Chondrocyte (in vitro differentiated cells): ENCODE data around the gene TPCN1. TPM values are rescaled to one million over a fixed set of nuclear protein-coding genes. Genes with fewer than 3 reads are reported as not detected.

Experiments
- DNase-seq: peaks from one replicate; pipeline ENCODE4 v3.0.0; 2021; ENCODE audit warnings: mixed read lengths, low spot score
- H3K27ac Mint-ChIP-seq: one replicate; pipeline ENCODE4 v1.8.0; 2021; ENCODE audit warnings: mild to moderate bottlenecking, moderate library complexity, mixed read lengths; ENCODE audit not compliant: unreplicated experiment
- H3K27me3 Mint-ChIP-seq: 2 replicates; pipeline ENCODE4 v1.8.0; 2021; ENCODE audit warnings: low read depth, mixed read lengths
- H3K36me3 Mint-ChIP-seq: 2 replicates; pipeline ENCODE4 v1.8.0; 2021; ENCODE audit warnings: low read depth, mixed read lengths
- H3K4me1 Mint-ChIP-seq: 2 replicates; pipeline ENCODE4 v1.8.0; 2021; ENCODE audit warnings: low read depth, mild to moderate bottlenecking, mixed read lengths
- H3K4me3 Mint-ChIP-seq: one replicate; pipeline ENCODE4 v1.8.0; 2021; ENCODE audit warnings: mild to moderate bottlenecking, moderate library complexity, mixed read lengths; ENCODE audit not compliant: unreplicated experiment
- H3K9me3 Mint-ChIP-seq: 2 replicates; pipeline ENCODE4 v1.8.0; 2021; ENCODE audit warnings: low read depth, mixed read lengths
- CTCF ChIP-seq: fragments of 200-600 bp; sonication (generic); IDR thresholded peaks from 2 replicates; pipeline ENCODE4 v1.5.0; 2021; ENCODE audit warnings: antibody characterized with exemption, mild to moderate bottlenecking, moderate library complexity
- total RNA-seq: library from RNA; stranded (reverse); gene quantifications from 3 replicates; pipeline ENCODE4 v1.2.1, GENCODE V29; 2021

TPCN1 gene
- total RNA-seq, 1 donor from 2014 or later: 35.9 TPM

GRCh38 chr12:113293100-113293499, 71.8 kb downstream of the TPCN1 start:
- H3K4me1 Mint-ChIP-seq: peaks cover 12% of the 10 kb centered on the region
- H3K36me3 Mint-ChIP-seq: peaks cover 16% of the 10 kb centered on the region
- no peaks in the 10 kb centered on the region for H3K9me3 Mint-ChIP-seq
- no peaks in the 10 kb centered on the region for H3K27me3 Mint-ChIP-seq
- no peak overlapping the region for H3K27ac Mint-ChIP-seq
- no peak for DNase-seq
- H3K4me3 Mint-ChIP-seq: no peak overlapping the region
- no peak for TF ChIP-seq CTCF

- Mint-ChIP-seq H3K36me3 (peaks cover 13% of the 10 kb centered on the region), H3K4me3 (no peak overlapping the region), H3K27ac (no peak overlapping the region), H3K4me1 (peaks cover 26% of the 10 kb centered on the region), H3K27me3 (no peaks in the 10 kb centered on the region), H3K9me3 (no peaks in the 10 kb centered on the region)
- no peak for TF ChIP-seq CTCF
- DNase-seq: no peak
Observed at GRCh38 chr12:113295886-113296556, 74.8 kb downstream of the TPCN1 start.

GRCh38 chr12:113296557-113297213, 75.4 kb downstream of the TPCN1 start:
- Mint-ChIP-seq H3K4me3 (no peak overlapping the region), H3K9me3 (no peaks in the 10 kb centered on the region), H3K36me3 (peaks cover 10% of the 10 kb centered on the region), H3K27me3 (no peaks in the 10 kb centered on the region), H3K27ac (no peak overlapping the region), H3K4me1 (peaks cover 26% of the 10 kb centered on the region)
- DNase-seq: no peak
- TF ChIP-seq CTCF: no peak

- Mint-ChIP-seq H3K9me3 (no peaks in the 10 kb centered on the region), H3K27ac (no peak overlapping the region), H3K27me3 (no peaks in the 10 kb centered on the region), H3K4me1 (peaks cover 23% of the 10 kb centered on the region), H3K4me3 (no peak overlapping the region), H3K36me3 (peaks cover 8% of the 10 kb centered on the region)
- no peak for TF ChIP-seq CTCF
- no peak for DNase-seq
Observed at GRCh38 chr12:113297214-113297587, 75.9 kb downstream of the TPCN1 start.

GRCh38 chr12:113297621-113298471, 76.6 kb downstream of the TPCN1 start:
- Mint-ChIP-seq H3K4me3 (no peak overlapping the region), H3K36me3 (peaks cover 9% of the 10 kb centered on the region), H3K4me1 (peaks cover 20% of the 10 kb centered on the region), H3K27me3 (no peaks in the 10 kb centered on the region), H3K9me3 (no peaks in the 10 kb centered on the region), H3K27ac (no peak overlapping the region)
- no peak for TF ChIP-seq CTCF
- no peak for DNase-seq
